Esophagus squamous epithelium (tissue), 5 donors: ENCODE data around the gene PLTP. TPM values are rescaled to one million over a fixed set of nuclear protein-coding genes. Genes with fewer than 3 reads are reported as not detected.
A peak's percentile ranks its signal among the peaks of the same experiment; 100 is the strongest.

Source experiments
- DNase-seq: peaks from one replicate; lab custom pipeline; 2025; lab: John Stamatoyannopoulos, UW
- H3K27ac ChIP-seq, 4 donors: fragments of 200-600 bp; sonication (generic); one replicate each; pipeline ENCODE4 v1.5.1; 2016 to 2019; ENCODE audit warnings: mild to moderate bottlenecking in 1 of 4
- H3K27me3 ChIP-seq, 4 donors: fragments of 200-600 bp; sonication (generic); 1 replicate in 3 of 4; 2 replicates in 1 of 4; pipeline versions ENCODE4 v1.5.1 to v1.6.0; 2017 to 2021; ENCODE audit warnings: antibody characterized with exemption in 1 of 4
- H3K36me3 ChIP-seq, 3 donors: fragments of 200-600 bp; sonication (generic); one replicate each; pipeline ENCODE4 v1.5.1; 2016 to 2019
- H3K4me1 ChIP-seq, 3 donors: fragments of 200-600 bp; sonication (generic); one replicate each; pipeline ENCODE4 v1.5.1; 2017 to 2019
- H3K4me3 ChIP-seq, 4 donors: fragments of 200-600 bp; sonication (generic); 1 replicate in 3 of 4; 2 replicates in 1 of 4; pipeline ENCODE4 v1.5.1; 2016 to 2019; ENCODE audit warnings: mild to moderate bottlenecking in 2 of 4, moderate library complexity in 1 of 4
- H3K9me3 ChIP-seq, 3 donors: fragments of 200-600 bp; sonication (generic); one replicate each; pipeline ENCODE4 v1.5.1; 2016 to 2019
- POLR2A ChIP-seq, 4 donors: fragments of 450-650 bp; IDR thresholded peaks; one replicate each; pipeline ENCODE4 v1.6.1; 2017; ENCODE audit warnings: antibody characterized with exemption in 4 of 4, mild to moderate bottlenecking in 4 of 4, moderate library complexity in 3 of 4
- WGBS, 2 donors: methylation state at CpG; one replicate each; pipeline ENCODE4 v1.1.5; 2018; 5-methylcytosine and 5-hydroxymethylcytosine counted together
- intact Hi-C: fragments of 100-400 bp; cut with DNase I; formaldehyde crosslinking; loops from one replicate; pipeline ENCODE4 v1.15.0; 2022
- total RNA-seq, 4 donors: library from RNA; depleted of rRNA; stranded (reverse); fragments of >200 nt; gene quantifications; one replicate each; pipeline ENCODE4 v1.1.0, GENCODE V29; 2016
- TF ChIP-seq, protein P1 (sequence below), 6 experiments: fragments of 450-650 bp in 4 of 6; fragments of 200-600 bp in 2 of 6; sonication (generic) in 2 of 6; IDR thresholded peaks; one replicate each; pipeline ENCODE4 v1.5.1; 2016 to 2019; ENCODE audit warnings: antibody characterized with exemption in 6 of 6, mild to moderate bottlenecking in 4 of 6, moderate library complexity in 4 of 6
- donor health status: DM: yes; HTN: yes; CAD: no.

The PLTP gene
- total RNA-seq, 4 donors from 2014 or later: 5.9 to 248 (median 92.6) TPM

DNA sequence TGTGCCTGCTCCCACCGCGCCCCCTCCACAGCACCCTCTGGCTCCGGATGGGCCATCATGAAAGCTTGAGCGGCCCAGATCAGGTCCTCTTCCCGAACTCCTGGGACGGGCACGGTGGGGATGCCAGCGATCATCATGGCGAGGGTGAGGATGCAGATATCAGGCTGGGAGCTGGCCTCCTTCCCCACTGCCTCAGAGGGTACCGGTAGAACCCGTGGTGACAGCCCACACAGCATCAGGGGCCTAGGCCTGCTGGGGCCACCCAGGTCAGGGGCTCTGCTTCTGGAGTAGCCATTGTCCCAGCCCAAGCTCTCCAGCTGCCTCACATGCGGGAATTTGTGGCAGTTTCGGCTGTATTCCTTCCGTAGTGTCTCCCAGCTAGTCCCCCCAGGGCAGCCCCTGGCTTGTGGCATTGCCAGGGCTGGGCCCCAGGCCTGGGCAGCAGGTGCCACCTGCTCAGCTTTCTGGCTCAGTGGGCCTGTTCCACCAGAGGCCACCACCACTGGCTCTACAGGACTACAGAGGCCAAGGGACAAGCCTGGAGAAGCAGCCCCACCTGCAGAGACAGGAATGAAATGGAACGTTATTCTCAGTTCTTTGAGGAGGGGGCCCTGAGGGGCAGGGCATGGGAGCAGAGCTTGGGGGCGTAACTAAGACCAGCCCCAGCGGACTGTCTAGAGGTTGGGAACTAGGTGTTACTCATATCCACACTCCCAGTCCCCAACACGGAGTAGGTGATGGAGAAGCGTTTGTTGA, 25.2 kb downstream of the PLTP start:
- TF ChIP-seq POLR2A (IDR thresholded peaks at IDR 0.05): no peak
- TF ChIP-seq, protein P1, sequence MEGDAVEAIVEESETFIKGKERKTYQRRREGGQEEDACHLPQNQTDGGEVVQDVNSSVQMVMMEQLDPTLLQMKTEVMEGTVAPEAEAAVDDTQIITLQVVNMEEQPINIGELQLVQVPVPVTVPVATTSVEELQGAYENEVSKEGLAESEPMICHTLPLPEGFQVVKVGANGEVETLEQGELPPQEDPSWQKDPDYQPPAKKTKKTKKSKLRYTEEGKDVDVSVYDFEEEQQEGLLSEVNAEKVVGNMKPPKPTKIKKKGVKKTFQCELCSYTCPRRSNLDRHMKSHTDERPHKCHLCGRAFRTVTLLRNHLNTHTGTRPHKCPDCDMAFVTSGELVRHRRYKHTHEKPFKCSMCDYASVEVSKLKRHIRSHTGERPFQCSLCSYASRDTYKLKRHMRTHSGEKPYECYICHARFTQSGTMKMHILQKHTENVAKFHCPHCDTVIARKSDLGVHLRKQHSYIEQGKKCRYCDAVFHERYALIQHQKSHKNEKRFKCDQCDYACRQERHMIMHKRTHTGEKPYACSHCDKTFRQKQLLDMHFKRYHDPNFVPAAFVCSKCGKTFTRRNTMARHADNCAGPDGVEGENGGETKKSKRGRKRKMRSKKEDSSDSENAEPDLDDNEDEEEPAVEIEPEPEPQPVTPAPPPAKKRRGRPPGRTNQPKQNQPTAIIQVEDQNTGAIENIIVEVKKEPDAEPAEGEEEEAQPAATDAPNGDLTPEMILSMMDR (IDR thresholded peaks at IDR 0.05): no peak
- WGBS, 2 donors: 77 to 85% methylated on average over 6 to 7 of the region's 19 CpGs
- Histone ChIP-seq H3K27me3 (no peaks in the 10 kb centered on the region), H3K27ac (no peak overlapping the region), H3K9me3 (no peaks in the 10 kb centered on the region), H3K36me3 (peaks cover 6 to 60% (median 11%) of the 10 kb centered on the region in 3 donors), H3K4me1 (peaks cover 16 to 51% (median 17%) of the 10 kb centered on the region in 3 donors), H3K4me3 (no peak overlapping the region)
- intact Hi-C loops: no loop called here
- DNase-seq: no peak

DNA sequence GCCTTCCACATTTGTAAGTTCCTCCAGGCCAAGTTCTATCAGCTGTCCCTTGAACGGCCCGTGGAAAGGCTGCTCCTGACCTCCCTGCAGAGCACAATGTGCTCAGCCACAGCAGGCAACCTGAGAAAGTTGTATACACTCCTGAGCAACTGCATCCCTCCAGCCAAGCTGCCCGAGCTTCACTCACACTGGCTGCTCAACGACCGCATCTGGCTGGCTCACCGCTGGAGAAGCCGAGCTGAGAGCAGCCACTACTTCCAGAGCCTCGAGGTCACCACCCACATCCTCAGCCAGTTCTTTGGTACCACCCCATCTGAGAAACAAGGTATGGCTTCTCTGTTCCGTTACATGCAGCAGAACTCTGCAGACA, 28.9 kb downstream of the PLTP start:
- intact Hi-C loops: no loop called here
- Histone ChIP-seq H3K27me3 (no peaks in the 10 kb centered on the region), H3K9me3 (no peaks in the 10 kb centered on the region), H3K36me3 (peaks cover 6 to 58% (median 11%) of the 10 kb centered on the region in 3 donors), H3K27ac (no peak overlapping the region), H3K4me3 (no peak overlapping the region), H3K4me1 (peaks cover 5 to 33% (median 18%) of the 10 kb centered on the region in 3 donors)
- 58 to 85% methylated on average over 4 to 9 of the region's 9 CpGs for WGBS, 2 donors
- TF ChIP-seq POLR2A (IDR thresholded peaks at IDR 0.05): no peak
- TF ChIP-seq, protein P1 (IDR thresholded peaks at IDR 0.05): no peak
- no peak for DNase-seq

DNA sequence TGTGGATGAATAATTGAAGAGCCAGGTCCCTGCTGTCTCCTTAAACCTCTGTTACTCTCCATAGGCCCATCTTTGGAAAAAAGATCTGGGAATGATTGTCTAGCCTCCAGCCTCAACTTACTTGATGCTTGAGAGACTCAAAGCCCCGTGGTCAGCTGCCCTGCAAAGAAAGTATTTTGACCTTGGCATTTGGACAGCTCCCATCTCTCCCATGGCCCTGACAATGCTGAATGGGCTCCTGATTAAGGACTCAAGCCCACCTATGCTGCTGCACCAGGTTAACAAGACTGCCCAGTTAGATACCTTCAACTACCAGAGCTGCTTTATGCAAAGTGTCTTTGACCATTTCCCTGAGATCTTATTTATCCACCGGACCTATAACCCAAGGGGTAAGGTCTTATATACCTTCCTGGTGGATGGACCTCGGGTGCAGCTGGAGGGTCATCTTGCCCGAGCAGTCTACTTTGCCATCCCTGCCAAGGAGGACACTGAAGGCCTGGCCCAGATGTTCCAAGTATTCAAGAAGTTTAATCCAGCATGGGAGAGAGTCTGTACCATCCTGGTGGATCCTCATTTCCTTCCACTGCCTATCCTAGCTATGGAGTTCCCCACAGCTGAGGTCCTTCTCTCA, 29.4 kb downstream of the PLTP start:
- H3K9me3 ChIP-seq: no peaks in the 10 kb centered on the region
- TF ChIP-seq POLR2A (IDR thresholded peaks at IDR 0.05): no peak
- TF ChIP-seq, protein P1 (IDR thresholded peaks at IDR 0.05): no peak
- no peaks in the 10 kb centered on the region for H3K27me3 ChIP-seq
- H3K36me3 ChIP-seq: peaks cover 6 to 58% (median 11%) of the 10 kb centered on the region in 3 donors
- H3K4me3 ChIP-seq: no peak overlapping the region
- WGBS, 2 donors: 86 to 100% methylated on average over 4 of the region's 4 CpGs
- intact Hi-C loops: no loop called here
- DNase-seq: no peak
- H3K27ac ChIP-seq: no peak overlapping the region
- peaks cover 5 to 33% (median 18%) of the 10 kb centered on the region in 3 donors for H3K4me1 ChIP-seq

DNA sequence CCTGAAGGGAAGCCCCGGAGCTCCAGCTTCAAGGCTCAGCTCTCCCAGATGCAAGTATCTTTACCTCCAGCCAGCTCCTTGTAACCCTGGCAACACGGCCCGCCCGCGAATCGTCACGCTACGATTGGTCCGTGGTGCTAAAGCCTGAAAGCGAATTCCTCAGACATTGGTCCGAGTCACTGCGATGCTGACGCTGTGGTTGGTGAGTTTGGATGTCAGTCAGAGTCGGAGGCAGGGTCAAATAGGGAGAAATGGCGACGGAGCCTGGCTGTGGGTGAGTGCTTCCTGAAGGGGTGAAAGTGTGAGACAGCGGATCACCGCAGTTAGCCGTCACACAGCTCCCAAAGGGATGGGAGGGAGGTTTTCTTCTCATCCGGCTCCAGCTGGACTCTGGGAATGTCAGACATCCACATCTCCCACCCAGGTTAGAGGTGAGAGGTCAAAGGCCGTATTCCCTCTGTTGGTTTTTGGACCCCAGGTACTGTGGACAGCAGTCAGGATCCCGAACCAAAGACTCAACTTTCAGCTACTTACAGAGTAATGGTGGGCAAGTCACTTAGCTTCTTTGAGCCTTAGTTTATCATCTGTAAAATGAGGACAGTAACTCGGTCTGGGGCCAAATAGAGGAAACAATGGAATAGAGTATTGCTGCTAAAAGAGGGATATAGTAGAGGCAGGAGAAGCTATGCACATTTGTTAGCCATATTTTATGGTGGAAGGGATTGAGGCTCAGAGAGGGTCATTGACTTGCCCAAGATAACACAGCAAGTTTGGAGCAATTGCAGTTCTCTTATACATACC, 30.8 kb downstream of the PLTP start, which contains the start of gene ZSWIM1:
TSS of gene ZSWIM1 (plus strand) at position 240 of the 801 bp plus-strand sequence. CDS start 1,366 bp downstream, outside the sequence.
- peak; percentile 93 for DNase-seq
- peaks cover 6 to 57% (median 15%) of the 10 kb centered on the region in 3 donors for H3K36me3 ChIP-seq
- H3K27me3 ChIP-seq: no peaks in the 10 kb centered on the region
- H3K9me3 ChIP-seq: no peaks in the 10 kb centered on the region
- WGBS, 2 donors: 0% methylated on average over 13 to 16 of the region's 23 CpGs
- TF ChIP-seq, protein P1 (IDR thresholded peaks at IDR 0.05): no peak
- TF ChIP-seq POLR2A (IDR thresholded peaks at IDR 0.05): peak in 2 of 4 donors; percentile 9 to 68
- H3K4me1 ChIP-seq: peaks cover 5 to 33% (median 18%) of the 10 kb centered on the region in 3 donors
- H3K4me3 ChIP-seq: peak within 1 kb of the TSS; percentile 42 to 86 (median 60)
- intact Hi-C loops: no loop called here
- peak within 1 kb of the TSS; percentile 82 to 93 (median 90) for H3K27ac ChIP-seq
